Left lung (tissue), 10 donors: ENCODE measurements around the gene NFKBIZ. TPM values are rescaled to one million over a fixed set of nuclear protein-coding genes. Genes with fewer than 3 reads are reported as not detected.

ENCODE experiments used
- ATAC-seq: fragments of 200-7000 bp; cut with Tn5 transposase; one replicate; pipeline ENCODE4 v1.9.1; 2020; ENCODE audit warnings: moderate library complexity
- DNase-seq, 4 donors: peaks; one replicate each; pipeline ENCODE4 v3.0.0-alpha.2; 2013 to 2020
- H3K27ac ChIP-seq, 2 donors: fragments of 200-600 bp; sonication (generic) in 1 of 2; one replicate each; pipeline versions ENCODE4 v1.5.0 to v1.8.0; 2020 to 2021
- H3K27me3 ChIP-seq, 2 donors: fragments of 200-600 bp; sonication (generic) in 1 of 2; one replicate each; pipeline versions ENCODE4 v1.5.0 to v1.8.0; 2020 to 2021
- H3K36me3 ChIP-seq, 2 donors: fragments of 200-600 bp; sonication (generic) in 1 of 2; one replicate each; pipeline versions ENCODE4 v1.5.0 to v1.8.0; 2020 to 2021
- H3K4me1 ChIP-seq, 2 donors: fragments of 200-600 bp; one replicate each; pipeline ENCODE4 v1.8.0; 2021
- H3K4me3 ChIP-seq, 2 donors: fragments of 200-600 bp; sonication (generic) in 1 of 2; one replicate each; pipeline versions ENCODE4 v1.5.0 to v1.8.0; 2020 to 2021; ENCODE audit warnings: mild to moderate bottlenecking in 1 of 2
- H3K9me3 ChIP-seq, 2 donors: fragments of 200-600 bp; sonication (generic) in 1 of 2; one replicate each; pipeline versions ENCODE4 v1.5.0 to v1.8.0; 2020 to 2021
- intact Hi-C, 2 donors: fragments of 100-400 bp; cut with DNase I; formaldehyde crosslinking; loops; one replicate each; pipeline versions ENCODE4 v1.11.2 to v1.14.2; 2022
- polyA plus RNA-seq, 6 donors: library from polyadenylated mRNA; unstranded; fragments of 120-200 nt; gene quantifications; one replicate each; pipeline ENCODE4 v1.2.1, GENCODE V29; 2013; ENCODE audit not compliant: insufficient read length in 6 of 6
- total RNA-seq, 2 donors: library from RNA; stranded (reverse); fragmentation: NEBNext Ultra II Directional; extraction: Animal tissue kit (Norgen Biotek cat#: 25700); gene quantifications; one replicate each; pipeline ENCODE4 v1.2.1, GENCODE V29; 2021
- TF ChIP-seq, protein P1 (sequence below), 2 donors: fragments of 200-600 bp; sonication (generic) in 1 of 2; IDR thresholded peaks; one replicate each; pipeline versions ENCODE4 v1.5.0 to v1.8.0; 2021; ENCODE audit warnings: antibody characterized with exemption in 2 of 2
- donor health status: DM: no; HTN: yes; CAD: no.
- donor health status: DM: no; HTN: no; CAD: no.

NFKBIZ gene
- total and polyA plus RNA-seq, 8 donors: 19.2 to 125 (median 42.6) TPM

DNA sequence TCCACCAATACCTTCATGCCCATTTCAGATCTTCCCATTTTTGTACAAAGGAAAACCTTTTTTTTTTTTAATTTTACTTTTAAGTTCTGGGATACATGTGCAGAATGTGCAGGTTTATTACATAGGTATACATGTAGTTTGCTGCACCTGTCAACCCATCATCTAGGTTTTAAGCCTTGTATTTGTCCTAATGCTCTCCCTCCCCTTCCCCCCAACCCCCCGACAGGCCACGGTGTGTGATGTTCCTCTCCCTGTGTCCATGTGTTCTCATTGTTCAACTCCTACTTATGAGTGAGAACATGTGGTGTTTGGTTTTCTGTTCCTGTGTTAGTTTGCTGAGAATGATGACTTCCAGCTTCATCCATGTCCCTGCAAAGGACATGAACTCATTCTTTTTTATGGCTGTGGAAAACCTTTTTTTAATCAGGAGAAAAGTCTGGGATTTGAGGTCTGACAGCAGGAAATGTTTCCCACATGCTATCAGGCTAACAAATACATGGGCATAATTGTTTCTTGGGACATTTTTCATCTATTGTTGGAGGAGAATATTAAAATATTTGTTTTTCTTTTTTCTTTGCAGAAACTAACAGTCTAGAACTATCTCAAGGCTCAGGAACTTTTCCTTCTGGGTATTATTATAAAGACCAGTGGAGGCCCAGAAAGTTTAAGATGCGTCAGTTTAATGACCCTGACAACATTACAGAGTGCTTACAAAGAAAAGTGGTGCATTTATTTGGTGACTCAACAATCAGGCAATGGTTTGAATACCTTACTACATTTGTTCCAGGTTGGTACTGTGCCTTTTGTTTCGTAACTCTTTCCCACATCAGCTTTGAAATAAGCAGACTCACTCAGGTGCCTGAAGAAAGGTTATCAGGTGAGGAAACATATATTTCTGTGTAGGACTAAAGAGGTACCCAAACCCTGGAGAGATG is 32.8 kb upstream of the NFKBIZ start:
- TF ChIP-seq, protein P1, sequence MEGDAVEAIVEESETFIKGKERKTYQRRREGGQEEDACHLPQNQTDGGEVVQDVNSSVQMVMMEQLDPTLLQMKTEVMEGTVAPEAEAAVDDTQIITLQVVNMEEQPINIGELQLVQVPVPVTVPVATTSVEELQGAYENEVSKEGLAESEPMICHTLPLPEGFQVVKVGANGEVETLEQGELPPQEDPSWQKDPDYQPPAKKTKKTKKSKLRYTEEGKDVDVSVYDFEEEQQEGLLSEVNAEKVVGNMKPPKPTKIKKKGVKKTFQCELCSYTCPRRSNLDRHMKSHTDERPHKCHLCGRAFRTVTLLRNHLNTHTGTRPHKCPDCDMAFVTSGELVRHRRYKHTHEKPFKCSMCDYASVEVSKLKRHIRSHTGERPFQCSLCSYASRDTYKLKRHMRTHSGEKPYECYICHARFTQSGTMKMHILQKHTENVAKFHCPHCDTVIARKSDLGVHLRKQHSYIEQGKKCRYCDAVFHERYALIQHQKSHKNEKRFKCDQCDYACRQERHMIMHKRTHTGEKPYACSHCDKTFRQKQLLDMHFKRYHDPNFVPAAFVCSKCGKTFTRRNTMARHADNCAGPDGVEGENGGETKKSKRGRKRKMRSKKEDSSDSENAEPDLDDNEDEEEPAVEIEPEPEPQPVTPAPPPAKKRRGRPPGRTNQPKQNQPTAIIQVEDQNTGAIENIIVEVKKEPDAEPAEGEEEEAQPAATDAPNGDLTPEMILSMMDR (IDR thresholded peaks at IDR 0.05): no peak
- no peaks in the 10 kb centered on the region for H3K9me3 ChIP-seq
- no peak overlapping the region for H3K4me3 ChIP-seq
- H3K4me1 ChIP-seq: peaks cover 0 to 25% of the 10 kb centered on the region in 2 donors
- no peaks in the 10 kb centered on the region for H3K27me3 ChIP-seq
- peaks cover under 1 to 12% of the 10 kb centered on the region in 2 donors for H3K36me3 ChIP-seq
- intact Hi-C loops: loop anchor here in 1 of 2 donors (10.0 kb wide), 1 partner anchor 408 kb away; no protein-coding TSS in a partner anchor
- H3K27ac ChIP-seq: peak overlapping the region in 1 of 2 donors; percentile 20
- peak; percentile 16 for ATAC-seq
- DNase-seq: no peak

- no peak overlapping the region for H3K4me3 ChIP-seq
- peaks cover 0 to 25% of the 10 kb centered on the region in 2 donors for H3K4me1 ChIP-seq
- peaks cover 3 to 20% of the 10 kb centered on the region in 2 donors for H3K36me3 ChIP-seq
- intact Hi-C loops: loop anchor here in 1 of 2 donors (10.0 kb wide), 1 partner anchor 407 kb away; no protein-coding TSS in a partner anchor
- TF ChIP-seq, protein P1 (IDR thresholded peaks at IDR 0.05): no peak
- ATAC-seq (no peak), DNase-seq (peak in 1 of 4 donors; percentile 29)
- no peaks in the 10 kb centered on the region for H3K27me3 ChIP-seq
- H3K9me3 ChIP-seq: no peaks in the 10 kb centered on the region
- peak overlapping the region in 1 of 2 donors; percentile 33 for H3K27ac ChIP-seq
Measured at GRCh38 chr3:101817992-101818391, 31.3 kb upstream of the NFKBIZ start.

GRCh38 chr3:101819649-101820206 is 29.6 kb upstream of the NFKBIZ start:
- Histone ChIP-seq H3K27ac (peak overlapping the region in 1 of 2 donors; percentile 4), H3K4me3 (no peak overlapping the region), H3K27me3 (no peaks in the 10 kb centered on the region), H3K36me3 (peaks cover 3 to 20% of the 10 kb centered on the region in 2 donors), H3K4me1 (peaks cover 0 to 21% of the 10 kb centered on the region in 2 donors), H3K9me3 (no peaks in the 10 kb centered on the region)
- intact Hi-C loops: loop anchor here in 1 of 2 donors (10.0 kb wide), 1 partner anchor 405 kb away; no protein-coding TSS in a partner anchor
- TF ChIP-seq, protein P1 (IDR thresholded peaks at IDR 0.05): no peak
- no peak for ATAC-seq
- DNase-seq: no peak

- DNase-seq (peak in 1 of 4 donors; percentile 51), ATAC-seq (no peak)
- TF ChIP-seq, protein P1 (IDR thresholded peaks at IDR 0.05): no peak
- Histone ChIP-seq H3K27me3 (no peaks in the 10 kb centered on the region), H3K9me3 (no peaks in the 10 kb centered on the region), H3K36me3 (peaks cover 3 to 20% of the 10 kb centered on the region in 2 donors), H3K27ac (no peak overlapping the region), H3K4me1 (peaks cover 0 to 30% of the 10 kb centered on the region in 2 donors), H3K4me3 (no peak overlapping the region)
- intact Hi-C loops: no loop called here
Measured at GRCh38 chr3:101821503-101821902, 27.8 kb upstream of the NFKBIZ start.

DNA sequence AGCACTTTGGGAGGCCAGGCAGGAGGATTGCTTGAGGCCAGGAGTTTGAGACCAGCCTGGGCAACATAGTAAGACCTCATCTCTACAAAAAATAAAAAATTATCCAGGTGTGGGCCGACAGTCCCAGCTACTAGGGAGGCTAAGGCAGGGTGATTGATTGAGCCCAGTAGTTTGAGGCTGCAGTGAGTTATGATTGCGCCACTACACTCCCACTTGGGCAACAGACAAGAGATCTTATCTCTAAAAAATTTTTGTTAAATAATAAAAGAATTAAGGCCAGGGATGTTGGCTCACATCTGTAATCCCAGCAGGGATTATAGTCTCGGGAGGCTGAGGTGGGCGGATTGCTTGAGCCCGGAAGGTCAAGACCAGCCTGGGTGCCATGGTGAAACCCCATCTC is 25.8 kb upstream of the NFKBIZ start:
- no peak overlapping the region for H3K27ac ChIP-seq
- H3K9me3 ChIP-seq: no peaks in the 10 kb centered on the region
- DNase-seq: no peak
- H3K4me3 ChIP-seq: no peak overlapping the region
- TF ChIP-seq, protein P1 (IDR thresholded peaks at IDR 0.05): no peak
- intact Hi-C loops: no loop called here
- ATAC-seq: no peak
- H3K27me3 ChIP-seq: no peaks in the 10 kb centered on the region
- H3K4me1 ChIP-seq: peaks cover 10 to 41% of the 10 kb centered on the region in 2 donors
- peaks cover 3 to 11% of the 10 kb centered on the region in 2 donors for H3K36me3 ChIP-seq
